ENCODE measurements around the gene CCT8. TPM values are rescaled to one million over a fixed set of nuclear protein-coding genes. Genes with fewer than 3 reads are reported as not detected.

Gene CCT8, protein sequence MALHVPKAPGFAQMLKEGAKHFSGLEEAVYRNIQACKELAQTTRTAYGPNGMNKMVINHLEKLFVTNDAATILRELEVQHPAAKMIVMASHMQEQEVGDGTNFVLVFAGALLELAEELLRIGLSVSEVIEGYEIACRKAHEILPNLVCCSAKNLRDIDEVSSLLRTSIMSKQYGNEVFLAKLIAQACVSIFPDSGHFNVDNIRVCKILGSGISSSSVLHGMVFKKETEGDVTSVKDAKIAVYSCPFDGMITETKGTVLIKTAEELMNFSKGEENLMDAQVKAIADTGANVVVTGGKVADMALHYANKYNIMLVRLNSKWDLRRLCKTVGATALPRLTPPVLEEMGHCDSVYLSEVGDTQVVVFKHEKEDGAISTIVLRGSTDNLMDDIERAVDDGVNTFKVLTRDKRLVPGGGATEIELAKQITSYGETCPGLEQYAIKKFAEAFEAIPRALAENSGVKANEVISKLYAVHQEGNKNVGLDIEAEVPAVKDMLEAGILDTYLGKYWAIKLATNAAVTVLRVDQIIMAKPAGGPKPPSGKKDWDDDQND
- total RNA-seq, result 150 and 173 TPM in 2 replicates

GRCh38 chr21:29073222-29074006, at the start of gene CCT8:
Gene CCT8 (minus strand): TSS chr21:29073648. CDS start chr21:29073590, 58 bp downstream.

DNA sequence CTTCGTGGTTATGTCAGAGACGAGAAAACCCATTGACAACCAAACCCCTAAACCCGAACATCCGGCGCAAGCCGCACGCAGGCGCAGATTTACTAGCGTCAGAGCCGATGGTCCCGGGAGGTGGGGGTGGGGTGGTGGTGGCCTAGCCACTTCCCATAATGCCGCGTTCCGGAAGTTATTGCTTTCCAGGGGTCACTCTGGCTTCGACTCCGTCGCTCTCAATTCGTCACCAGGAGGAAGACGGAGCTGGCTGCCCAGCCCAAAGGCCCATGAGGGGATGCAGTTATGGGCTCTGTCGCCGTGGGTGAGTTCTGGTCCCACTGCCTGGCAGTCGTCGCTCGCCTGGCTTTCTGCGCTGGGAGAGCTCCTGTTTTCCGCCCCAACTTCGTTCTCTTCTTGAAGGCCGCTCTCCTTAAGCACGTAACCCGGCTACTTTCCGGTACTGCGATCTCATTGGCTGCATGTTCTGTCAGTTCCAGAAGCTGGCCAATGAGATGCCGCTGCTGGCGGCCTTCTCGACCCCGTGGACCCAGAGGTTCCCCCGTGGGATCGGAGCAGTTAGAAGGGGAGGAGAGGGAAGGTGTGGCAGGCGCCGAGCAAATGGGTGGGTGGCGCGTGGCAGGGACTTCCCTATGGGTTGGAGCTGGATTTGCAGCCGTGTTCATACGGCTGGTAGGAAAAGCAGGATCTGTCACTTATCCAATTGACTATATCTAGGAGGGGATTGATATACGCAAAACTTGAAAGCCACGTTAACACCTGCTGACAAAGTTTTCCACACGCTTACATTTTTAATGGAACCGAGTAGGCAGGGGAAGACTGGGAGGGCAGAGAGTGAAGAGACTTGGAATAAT, 48.7 kb downstream of the CCT8 start, which contains the start of gene USP16:
Gene USP16, plus strand, starts transcription at position 195 of the 854 bp plus-strand sequence. CDS start 3,246 bp downstream, outside the sequence.

Other genes with a start within 250 kb of the CCT8 start
- 28.9 and 31.8 TPM in 2 replicates for gene LTN1, start 80.8 kb downstream of the CCT8 start, total RNA-seq
- gene RWDD2B, start 54.3 kb downstream of the CCT8 start, total RNA-seq, result 16.9 and 17.3 TPM in 2 replicates
- 21.1 and 28.8 TPM in 2 replicates for gene USP16, start 49.0 kb downstream of the CCT8 start, total RNA-seq
- gene MAP3K7CL, start 57.0 kb upstream of the CCT8 start, total RNA-seq, result 17.3 and 43.7 TPM in 2 replicates
- gene BACH1, start 225.3 kb upstream of the CCT8 start, total RNA-seq, result 75.2 and 159 TPM in 2 replicates

All from smooth muscle cell of the pulmonary artery (primary cell).